Ascending aorta (tissue), 2 donors: ENCODE measurements around the gene FKBP2. TPM values are rescaled to one million over a fixed set of nuclear protein-coding genes. Genes with fewer than 3 reads are reported as not detected.

ENCODE experiments used
- DNase-seq, 2 donors: peaks; one replicate each; pipeline ENCODE4 v3.0.0-alpha.2; 2019; ENCODE audit warnings: low spot score in 2 of 2
- H3K27ac ChIP-seq, 2 donors: fragments of 200-600 bp; sonication (generic); one replicate each; pipeline ENCODE4 v1.5.1; 2016 to 2017; ENCODE audit warnings: mild to moderate bottlenecking in 1 of 2
- H3K27me3 ChIP-seq: fragments of 200-600 bp; sonication (generic); one replicate; pipeline ENCODE4 v1.5.1; 2017
- H3K36me3 ChIP-seq, 2 donors: fragments of 200-600 bp; sonication (generic); one replicate each; pipeline ENCODE4 v1.5.1; 2016
- H3K4me1 ChIP-seq, 2 donors: fragments of 200-600 bp; sonication (generic); one replicate each; pipeline ENCODE4 v1.5.1; 2016 to 2017; ENCODE audit warnings: mild to moderate bottlenecking in 1 of 2
- H3K4me3 ChIP-seq, 2 donors: fragments of 200-600 bp; sonication (generic); one replicate each; pipeline ENCODE4 v1.5.1; 2016 to 2017; ENCODE audit warnings: mild to moderate bottlenecking in 1 of 2
- H3K9me3 ChIP-seq, 2 donors: fragments of 200-600 bp; sonication (generic); one replicate each; pipeline ENCODE4 v1.5.1; 2016
- CTCF ChIP-seq, 3 experiments: fragments of 200-600 bp in 2 of 3; fragments of 450-650 bp in 1 of 3; sonication (generic) in 2 of 3; IDR thresholded peaks; one replicate each; pipeline ENCODE4 v1.5.1; 2016 to 2019; ENCODE audit warnings: antibody characterized with exemption in 3 of 3, mild to moderate bottlenecking in 1 of 3, moderate library complexity in 1 of 3
- intact Hi-C: fragments of 100-400 bp; cut with DNase I; formaldehyde crosslinking; loops from one replicate; pipeline ENCODE4 v1.15.1; 2023
- total RNA-seq: library from RNA; depleted of rRNA; stranded (reverse); fragments of >200 nt; gene quantifications from one replicate; pipeline ENCODE4 v1.1.0, GENCODE V29; 2016

FKBP2 gene
- total RNA-seq, 1 donor from 2014 or later: 17.7 TPM

GRCh38 chr11:64211181-64211872 is 29.6 kb upstream of the FKBP2 start:
- no peak for TF ChIP-seq CTCF (IDR thresholded peaks at IDR 0.05)
- Histone ChIP-seq H3K4me1 (no peaks in the 10 kb centered on the region), H3K4me3 (no peak overlapping the region), H3K27ac (no peak overlapping the region), H3K36me3 (peaks cover 0 to 10% of the 10 kb centered on the region in 2 donors), H3K27me3 (no peaks in the 10 kb centered on the region), H3K9me3 (no peaks in the 10 kb centered on the region)
- DNase-seq: no peak
- intact Hi-C loops: no loop called here

- no peak overlapping the region for H3K4me3 ChIP-seq
- H3K36me3 ChIP-seq: peaks cover 7 to 13% of the 10 kb centered on the region in 2 donors
- H3K27me3 ChIP-seq: no peaks in the 10 kb centered on the region
- no peak overlapping the region for H3K27ac ChIP-seq
- TF ChIP-seq CTCF (IDR thresholded peaks at IDR 0.05): no peak
- H3K9me3 ChIP-seq: no peaks in the 10 kb centered on the region
- DNase-seq: no peak
- H3K4me1 ChIP-seq: no peaks in the 10 kb centered on the region
- intact Hi-C loops: no loop called here
Measured at GRCh38 chr11:64216879-64217278, 24.0 kb upstream of the FKBP2 start.

GRCh38 chr11:64218628-64219353 is 22.1 kb upstream of the FKBP2 start:
- no peaks in the 10 kb centered on the region for H3K27me3 ChIP-seq
- no peaks in the 10 kb centered on the region for H3K4me1 ChIP-seq
- H3K4me3 ChIP-seq: no peak overlapping the region
- intact Hi-C loops: no loop called here
- DNase-seq: no peak
- TF ChIP-seq CTCF (IDR thresholded peaks at IDR 0.05): no peak
- H3K9me3 ChIP-seq: no peaks in the 10 kb centered on the region
- peaks cover 7 to 13% of the 10 kb centered on the region in 2 donors for H3K36me3 ChIP-seq
- no peak overlapping the region for H3K27ac ChIP-seq

- Histone ChIP-seq H3K9me3 (no peaks in the 10 kb centered on the region), H3K36me3 (peaks cover 7 to 13% of the 10 kb centered on the region in 2 donors), H3K27ac (no peak overlapping the region), H3K27me3 (no peaks in the 10 kb centered on the region), H3K4me3 (no peak overlapping the region), H3K4me1 (no peaks in the 10 kb centered on the region)
- TF ChIP-seq CTCF (IDR thresholded peaks at IDR 0.05): no peak
- intact Hi-C loops: no loop called here
- no peak for DNase-seq
Measured at GRCh38 chr11:64219354-64219684, 21.6 kb upstream of the FKBP2 start.

GRCh38 chr11:64219755-64220154 is 21.1 kb upstream of the FKBP2 start:
- intact Hi-C loops: no loop called here
- TF ChIP-seq CTCF (IDR thresholded peaks at IDR 0.05): no peak
- H3K4me3 ChIP-seq: no peak overlapping the region
- peaks cover 7 to 13% of the 10 kb centered on the region in 2 donors for H3K36me3 ChIP-seq
- DNase-seq: no peak
- H3K4me1 ChIP-seq: peaks cover 0 to under 1% of the 10 kb centered on the region in 2 donors
- no peak overlapping the region for H3K27ac ChIP-seq
- H3K27me3 ChIP-seq: no peaks in the 10 kb centered on the region
- H3K9me3 ChIP-seq: no peaks in the 10 kb centered on the region
